IMR-90 (cell line): Measurements from ENCODE around the gene SLC7A6OS.

Source experiments
- CEBPB ChIP-seq: IDR thresholded peaks from 2 replicates; pipeline ENCODE4 v1.6.1; 2012; ENCODE audit warnings: low read depth, low read length, improper control_type of control experiment
- CTCF ChIP-seq: conservative IDR thresholded peaks from 2 replicates; pipeline ENCODE4 v1.5.1; 2012; ENCODE audit warnings: mild to moderate bottlenecking, low read depth, low read length, improper control_type of control experiment
- POLR2A ChIP-seq: IDR thresholded peaks from 2 replicates; pipeline ENCODE4 v1.6.1; 2012; ENCODE audit warnings: mild to moderate bottlenecking, low read depth, low read length
- RAD21 ChIP-seq: IDR thresholded peaks from 2 replicates; pipeline ENCODE4 v1.6.1; 2012; ENCODE audit warnings: low read length, improper control_type of control experiment
- SMC3 ChIP-seq: fragments of 150-350 bp; IDR thresholded peaks from 2 replicates; pipeline ENCODE4 v1.6.1; 2016; ENCODE audit warnings: low read depth, mild to moderate bottlenecking, antibody characterized with exemption, low read length, moderate library complexity
- TF ChIP-seq, protein P1 (sequence below): fragments of 150-350 bp; IDR thresholded peaks from 2 replicates; pipeline ENCODE4 v1.6.1; 2016; ENCODE audit warnings: low read depth, mild to moderate bottlenecking, low read length, moderate library complexity, borderline replicate concordance

GRCh38 chr16:68272507-68273209, 38.1 kb downstream of the SLC7A6OS start:
- no peak for TF ChIP-seq CTCF
- TF ChIP-seq RAD21 = no peak
- TF ChIP-seq CEBPB = no peak
- TF ChIP-seq, protein P1, sequence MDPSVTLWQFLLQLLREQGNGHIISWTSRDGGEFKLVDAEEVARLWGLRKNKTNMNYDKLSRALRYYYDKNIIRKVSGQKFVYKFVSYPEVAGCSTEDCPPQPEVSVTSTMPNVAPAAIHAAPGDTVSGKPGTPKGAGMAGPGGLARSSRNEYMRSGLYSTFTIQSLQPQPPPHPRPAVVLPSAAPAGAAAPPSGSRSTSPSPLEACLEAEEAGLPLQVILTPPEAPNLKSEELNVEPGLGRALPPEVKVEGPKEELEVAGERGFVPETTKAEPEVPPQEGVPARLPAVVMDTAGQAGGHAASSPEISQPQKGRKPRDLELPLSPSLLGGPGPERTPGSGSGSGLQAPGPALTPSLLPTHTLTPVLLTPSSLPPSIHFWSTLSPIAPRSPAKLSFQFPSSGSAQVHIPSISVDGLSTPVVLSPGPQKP = no peak
- no peak for TF ChIP-seq SMC3
- TF ChIP-seq POLR2A = no peak
